ENCODE data around the gene DDX1. TPM values are rescaled to one million over a fixed set of nuclear protein-coding genes. Genes with fewer than 3 reads are reported as not detected.

The DDX1 gene
- polyA plus RNA-seq, 3 donors, result 14.1 to 35.4 (median 30.1) TPM

DNA sequence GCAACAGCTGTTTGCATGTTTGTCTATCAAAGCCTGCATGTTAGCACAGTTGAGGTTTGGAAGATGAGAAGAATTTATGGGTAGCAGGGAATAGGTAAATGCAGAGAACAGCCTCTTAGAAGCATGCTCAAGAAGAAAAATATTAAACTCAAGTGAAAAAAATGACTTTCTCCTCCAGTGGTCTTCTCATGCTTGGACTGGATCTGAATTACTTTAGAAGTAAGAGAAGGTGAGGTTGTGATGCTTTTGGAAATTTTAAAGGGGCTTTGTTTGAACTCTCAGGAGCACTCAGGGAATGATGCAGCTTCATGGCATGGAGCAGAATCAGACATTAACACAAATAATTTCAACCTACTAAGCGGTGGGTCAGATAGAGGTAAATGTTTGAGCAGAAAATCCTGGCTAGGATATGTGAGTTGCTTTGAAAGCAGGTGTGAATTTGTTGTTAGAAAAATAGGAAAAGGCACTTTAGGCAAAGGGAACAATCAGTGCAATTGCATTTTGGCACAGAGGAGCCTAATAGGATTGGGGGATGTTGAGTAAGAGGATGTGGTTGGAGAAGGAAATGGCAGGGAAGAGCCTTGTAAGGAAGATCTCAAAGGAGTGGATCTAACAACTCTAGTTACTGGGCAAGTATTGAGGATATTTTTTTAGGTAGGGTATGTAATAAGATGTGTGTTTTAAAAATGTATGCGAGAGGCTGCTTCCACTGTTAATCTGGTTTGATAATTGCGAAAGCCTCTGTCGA, 76.3 kb downstream of the DDX1 start:
- Histone ChIP-seq H3K4me2 (replicated peaks; ENCODE audit: extremely low read depth, low read length, poor library complexity, severe bottlenecking) (no peak overlapping the region), H3K4me1 (ENCODE audit: control insufficient read depth in 1 of 2, insufficient read depth in 2 of 2, low read length in 2 of 2) (no peaks in the 10 kb centered on the region), H3K9ac (ENCODE audit: insufficient read depth, low read length, poor library complexity, severe bottlenecking) (no peak overlapping the region), H3K27me3 (ENCODE audit: control insufficient read depth in 2 of 2, insufficient read depth in 2 of 2, low read length in 2 of 2) (no peaks in the 10 kb centered on the region), H3K27ac (ENCODE audit: low read depth in 1 of 2, low read length in 2 of 2) (no peak overlapping the region), H3K9me3 (replicated peaks in 1 of 2; ENCODE audit: control insufficient read depth in 1 of 2, insufficient read depth in 1 of 2, low read length in 2 of 2) (no peaks in the 10 kb centered on the region), H3K79me2 (ENCODE audit: insufficient read depth, low read length) (no peaks in the 10 kb centered on the region), H2AFZ (ENCODE audit: insufficient read depth, low read depth, low read length, poor library complexity, severe bottlenecking) (no peak overlapping the region), H3K36me3 (replicated peaks in 1 of 2; ENCODE audit: control insufficient read depth in 1 of 2, insufficient read depth in 2 of 2, low read length in 2 of 2) (no peaks in the 10 kb centered on the region), H4K20me1 (ENCODE audit: insufficient read depth, low read length) (no peaks in the 10 kb centered on the region), H3K4me3 (replicated peaks in 1 of 3; ENCODE audit: low read depth in 2 of 3, low read length in 3 of 3) (no peak overlapping the region)
- no peaks in the 10 kb centered on the region for H3K4me1 Mint-ChIP-seq
- TF ChIP-seq CTCF (IDR thresholded peaks at IDR 0.05), result no peak
- H3K9me3 Mint-ChIP-seq, result peaks cover 0 to 6% (median 0%) of the 10 kb centered on the region in 7 donors
- intact Hi-C loops (cut with micrococcal nuclease), result no loop called here
- no peaks in the 10 kb centered on the region for H3K36me3 Mint-ChIP-seq
- no peak overlapping the region for H3K4me3 Mint-ChIP-seq
- WGBS (ENCODE audit: insufficient coverage), result no CpG with 5 or more reads among the region's 4 CpGs
- H3K27me3 Mint-ChIP-seq (ENCODE audit: low read depth in 3 of 3), result peaks cover 1 to 5% (median 2%) of the 10 kb centered on the region in 3 donors
- no peak for DNase-seq
- no peak overlapping the region for H3K27ac Mint-ChIP-seq

DNA sequence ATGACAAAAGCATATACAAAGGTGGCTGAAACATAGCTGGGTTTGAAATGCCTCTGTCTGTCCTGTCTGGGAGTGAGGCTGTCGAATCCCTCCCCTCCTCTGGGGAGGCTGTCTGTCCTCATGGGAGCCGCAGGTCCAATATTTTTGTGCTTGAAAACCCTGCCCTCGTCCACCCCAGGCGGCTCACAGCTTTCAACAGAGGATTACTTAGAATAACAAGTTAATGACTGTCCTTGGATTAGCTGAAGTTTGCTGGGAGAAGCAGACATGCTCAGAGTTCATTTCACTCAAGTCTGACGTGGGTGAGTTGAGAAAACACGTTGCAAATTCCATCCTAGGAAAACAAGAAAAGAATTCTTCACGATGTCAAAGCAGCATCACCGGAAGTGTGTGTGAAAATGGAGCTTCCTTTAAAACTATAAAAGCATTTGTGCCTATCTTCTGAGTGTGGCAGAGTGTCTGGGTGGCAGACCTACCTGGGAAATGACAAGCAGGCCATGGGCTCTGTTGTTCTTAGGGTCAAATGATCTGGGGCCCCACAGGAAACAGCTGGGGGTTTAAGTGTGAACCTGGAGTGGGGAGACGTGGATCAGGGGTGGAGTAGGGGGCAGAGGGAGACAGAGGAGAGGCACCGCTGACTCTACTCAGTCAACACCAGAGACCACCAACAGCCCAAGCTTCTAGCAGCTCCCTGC, 77.1 kb downstream of the DDX1 start:
- Mint-ChIP-seq H3K4me3 (no peak overlapping the region), H3K9me3 (peaks cover 0 to 6% (median 0%) of the 10 kb centered on the region in 7 donors), H3K36me3 (no peaks in the 10 kb centered on the region), H3K27me3 (ENCODE audit: low read depth in 3 of 3) (peaks cover 1 to 5% (median 2%) of the 10 kb centered on the region in 3 donors), H3K27ac (no peak overlapping the region), H3K4me1 (no peaks in the 10 kb centered on the region)
- Histone ChIP-seq H3K4me1 (ENCODE audit: control insufficient read depth in 1 of 2, insufficient read depth in 2 of 2, low read length in 2 of 2) (no peaks in the 10 kb centered on the region), H3K27me3 (ENCODE audit: control insufficient read depth in 2 of 2, insufficient read depth in 2 of 2, low read length in 2 of 2) (no peaks in the 10 kb centered on the region), H4K20me1 (ENCODE audit: insufficient read depth, low read length) (no peaks in the 10 kb centered on the region), H3K4me2 (replicated peaks; ENCODE audit: extremely low read depth, low read length, poor library complexity, severe bottlenecking) (no peak overlapping the region), H3K4me3 (replicated peaks in 1 of 3; ENCODE audit: low read depth in 2 of 3, low read length in 3 of 3) (no peak overlapping the region), H3K9ac (ENCODE audit: insufficient read depth, low read length, poor library complexity, severe bottlenecking) (no peak overlapping the region), H3K27ac (ENCODE audit: low read depth in 1 of 2, low read length in 2 of 2) (no peak overlapping the region), H3K79me2 (ENCODE audit: insufficient read depth, low read length) (no peaks in the 10 kb centered on the region), H3K9me3 (replicated peaks in 1 of 2; ENCODE audit: control insufficient read depth in 1 of 2, insufficient read depth in 1 of 2, low read length in 2 of 2) (no peaks in the 10 kb centered on the region), H3K36me3 (replicated peaks in 1 of 2; ENCODE audit: control insufficient read depth in 1 of 2, insufficient read depth in 2 of 2, low read length in 2 of 2) (no peaks in the 10 kb centered on the region), H2AFZ (ENCODE audit: insufficient read depth, low read depth, low read length, poor library complexity, severe bottlenecking) (no peak overlapping the region)
- DNase-seq, result no peak
- intact Hi-C loops (cut with micrococcal nuclease), result no loop called here
- TF ChIP-seq CTCF (IDR thresholded peaks at IDR 0.05), result no peak
- 95% methylated on average over 4 of the region's 10 CpGs for WGBS (ENCODE audit: insufficient coverage)
